ENCODE measurements around the gene GPR146. TPM values are rescaled to one million over a fixed set of nuclear protein-coding genes. Genes with fewer than 3 reads are reported as not detected.

Gene GPR146
- total RNA-seq, 1 experiment from 2014 or later = 2.9 TPM

DNA sequence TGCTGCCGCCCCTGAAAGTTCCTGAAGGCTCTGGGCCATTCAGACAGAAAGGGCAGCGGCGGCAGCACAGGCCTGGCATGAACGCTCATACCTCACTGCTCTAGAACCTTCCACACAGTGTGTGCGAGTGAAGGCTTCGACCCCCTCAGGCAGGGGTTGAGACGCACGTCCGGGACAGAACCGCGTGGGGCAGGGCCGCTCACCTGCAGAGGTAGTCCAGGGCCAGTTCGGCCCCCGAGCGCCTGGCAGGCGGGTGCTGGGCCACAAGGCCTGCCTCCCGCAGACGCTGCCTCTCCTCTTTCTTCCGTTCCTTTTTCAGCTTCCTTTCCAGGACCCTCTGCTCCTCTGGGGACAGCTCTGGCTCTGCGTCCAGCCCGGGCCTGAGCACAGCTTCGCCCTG lies 34.6 kb upstream of the GPR146 start:
- H3K27me3 ChIP-seq (ENCODE audit: control insufficient read depth, insufficient read depth, low read length) = no peaks in the 10 kb centered on the region
- H3K4me3 ChIP-seq (ENCODE audit: low read depth in 2 of 2, low read length in 2 of 2) = no peak overlapping the region
- no peaks in the 10 kb centered on the region for H3K9me3 ChIP-seq (ENCODE audit: control insufficient read depth, insufficient read depth, low read depth, low read length)
- TF ChIP-seq, protein P1, sequence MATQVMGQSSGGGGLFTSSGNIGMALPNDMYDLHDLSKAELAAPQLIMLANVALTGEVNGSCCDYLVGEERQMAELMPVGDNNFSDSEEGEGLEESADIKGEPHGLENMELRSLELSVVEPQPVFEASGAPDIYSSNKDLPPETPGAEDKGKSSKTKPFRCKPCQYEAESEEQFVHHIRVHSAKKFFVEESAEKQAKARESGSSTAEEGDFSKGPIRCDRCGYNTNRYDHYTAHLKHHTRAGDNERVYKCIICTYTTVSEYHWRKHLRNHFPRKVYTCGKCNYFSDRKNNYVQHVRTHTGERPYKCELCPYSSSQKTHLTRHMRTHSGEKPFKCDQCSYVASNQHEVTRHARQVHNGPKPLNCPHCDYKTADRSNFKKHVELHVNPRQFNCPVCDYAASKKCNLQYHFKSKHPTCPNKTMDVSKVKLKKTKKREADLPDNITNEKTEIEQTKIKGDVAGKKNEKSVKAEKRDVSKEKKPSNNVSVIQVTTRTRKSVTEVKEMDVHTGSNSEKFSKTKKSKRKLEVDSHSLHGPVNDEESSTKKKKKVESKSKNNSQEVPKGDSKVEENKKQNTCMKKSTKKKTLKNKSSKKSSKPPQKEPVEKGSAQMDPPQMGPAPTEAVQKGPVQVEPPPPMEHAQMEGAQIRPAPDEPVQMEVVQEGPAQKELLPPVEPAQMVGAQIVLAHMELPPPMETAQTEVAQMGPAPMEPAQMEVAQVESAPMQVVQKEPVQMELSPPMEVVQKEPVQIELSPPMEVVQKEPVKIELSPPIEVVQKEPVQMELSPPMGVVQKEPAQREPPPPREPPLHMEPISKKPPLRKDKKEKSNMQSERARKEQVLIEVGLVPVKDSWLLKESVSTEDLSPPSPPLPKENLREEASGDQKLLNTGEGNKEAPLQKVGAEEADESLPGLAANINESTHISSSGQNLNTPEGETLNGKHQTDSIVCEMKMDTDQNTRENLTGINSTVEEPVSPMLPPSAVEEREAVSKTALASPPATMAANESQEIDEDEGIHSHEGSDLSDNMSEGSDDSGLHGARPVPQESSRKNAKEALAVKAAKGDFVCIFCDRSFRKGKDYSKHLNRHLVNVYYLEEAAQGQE (IDR thresholded peaks at IDR 0.05; ENCODE audit: insufficient read depth in 1 of 2, low read depth in 2 of 2, low read length in 1 of 2) = no peak
- TF ChIP-seq, protein P2, sequence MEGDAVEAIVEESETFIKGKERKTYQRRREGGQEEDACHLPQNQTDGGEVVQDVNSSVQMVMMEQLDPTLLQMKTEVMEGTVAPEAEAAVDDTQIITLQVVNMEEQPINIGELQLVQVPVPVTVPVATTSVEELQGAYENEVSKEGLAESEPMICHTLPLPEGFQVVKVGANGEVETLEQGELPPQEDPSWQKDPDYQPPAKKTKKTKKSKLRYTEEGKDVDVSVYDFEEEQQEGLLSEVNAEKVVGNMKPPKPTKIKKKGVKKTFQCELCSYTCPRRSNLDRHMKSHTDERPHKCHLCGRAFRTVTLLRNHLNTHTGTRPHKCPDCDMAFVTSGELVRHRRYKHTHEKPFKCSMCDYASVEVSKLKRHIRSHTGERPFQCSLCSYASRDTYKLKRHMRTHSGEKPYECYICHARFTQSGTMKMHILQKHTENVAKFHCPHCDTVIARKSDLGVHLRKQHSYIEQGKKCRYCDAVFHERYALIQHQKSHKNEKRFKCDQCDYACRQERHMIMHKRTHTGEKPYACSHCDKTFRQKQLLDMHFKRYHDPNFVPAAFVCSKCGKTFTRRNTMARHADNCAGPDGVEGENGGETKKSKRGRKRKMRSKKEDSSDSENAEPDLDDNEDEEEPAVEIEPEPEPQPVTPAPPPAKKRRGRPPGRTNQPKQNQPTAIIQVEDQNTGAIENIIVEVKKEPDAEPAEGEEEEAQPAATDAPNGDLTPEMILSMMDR (IDR thresholded peaks at IDR 0.05) = no peak
- TF ChIP-seq TCF7L2 (IDR thresholded peaks at IDR 0.05; ENCODE audit: low read depth, low read length) (no peak), POLR2AphosphoS5 (IDR thresholded peaks at IDR 0.05; ENCODE audit: low read depth, low read length) (no peak), SIN3A (IDR thresholded peaks at IDR 0.05; ENCODE audit: borderline replicate concordance, insufficient read depth, low read depth, low read length) (no peak)
- no peak overlapping the region for H3K27ac ChIP-seq (ENCODE audit: low read length)
- ChIA-PET POLR2A (no interaction called here), CTCF (no interaction called here)
- intact Hi-C loops (cut with micrococcal nuclease; ENCODE audit: unreplicated experiment) (no loop called here), in situ Hi-C loops (cut with HindIII; ENCODE audit: low pct_unique_long_range_greater_than_20kb, low sequenced_read_pairs) (no loop called here)
- H3K4me1 ChIP-seq (ENCODE audit: control insufficient read depth, insufficient read depth, low read length) = no peaks in the 10 kb centered on the region
- DNase-seq (ENCODE audit: low read depth, low spot score) (no peak), ATAC-seq (no peak)
- no peaks in the 10 kb centered on the region for H3K36me3 ChIP-seq (ENCODE audit: control insufficient read depth, insufficient read depth, low read length)
- no TSS peak for BruUV-seq (replicated peaks)

DNA sequence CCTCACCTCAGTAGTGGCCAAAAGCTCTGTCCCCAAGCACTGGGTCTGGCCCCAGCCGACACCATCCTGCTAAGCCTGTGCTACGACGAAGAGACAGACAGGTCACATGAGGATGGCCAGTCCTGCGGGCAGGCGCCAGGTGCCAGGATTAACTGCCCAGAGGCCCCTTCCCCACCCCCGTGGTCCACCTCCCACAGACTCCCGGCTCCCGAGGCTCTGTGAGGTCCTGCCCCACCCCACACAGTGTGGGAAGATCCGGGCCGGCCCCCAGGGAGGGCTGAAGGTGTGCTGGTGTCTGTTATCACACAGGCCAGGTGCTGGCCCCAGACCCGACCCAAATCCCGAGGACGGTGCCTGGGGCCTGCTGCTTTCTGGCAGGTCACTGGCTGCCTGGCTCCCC lies 34.1 kb upstream of the GPR146 start:
- no peaks in the 10 kb centered on the region for H3K9me3 ChIP-seq (ENCODE audit: control insufficient read depth, insufficient read depth, low read depth, low read length)
- POLR2A ChIA-PET = no interaction called here
- in situ Hi-C loops (cut with HindIII; ENCODE audit: low pct_unique_long_range_greater_than_20kb, low sequenced_read_pairs) (no loop called here), intact Hi-C loops (cut with micrococcal nuclease; ENCODE audit: unreplicated experiment) (no loop called here)
- no peak for TF ChIP-seq POLR2AphosphoS5 (IDR thresholded peaks at IDR 0.05; ENCODE audit: low read depth, low read length)
- TF ChIP-seq, protein P2 (IDR thresholded peaks at IDR 0.05) = no peak
- no peak for TF ChIP-seq SIN3A (IDR thresholded peaks at IDR 0.05; ENCODE audit: borderline replicate concordance, insufficient read depth, low read depth, low read length)
- TF ChIP-seq, protein P1 (IDR thresholded peaks at IDR 0.05; ENCODE audit: insufficient read depth in 1 of 2, low read depth in 2 of 2, low read length in 1 of 2) = no peak
- CTCF ChIA-PET = no interaction called here
- BruUV-seq (replicated peaks) = no TSS peak
- no peaks in the 10 kb centered on the region for H3K27me3 ChIP-seq (ENCODE audit: control insufficient read depth, insufficient read depth, low read length)
- ATAC-seq = no peak
- no peak for DNase-seq (ENCODE audit: low read depth, low spot score)
- no peak overlapping the region for H3K27ac ChIP-seq (ENCODE audit: low read length)
- H3K4me3 ChIP-seq (ENCODE audit: low read depth in 2 of 2, low read length in 2 of 2) = no peak overlapping the region
- H3K36me3 ChIP-seq (ENCODE audit: control insufficient read depth, insufficient read depth, low read length) = no peaks in the 10 kb centered on the region
- peaks cover under 1% of the 10 kb centered on the region; the same call in 1 of the 2 replicates for H3K4me1 ChIP-seq (ENCODE audit: control insufficient read depth, insufficient read depth, low read length)

Data from Panc1 (cell line).